Suprapubic skin (tissue), 3 donors: Measurements from ENCODE around the gene PLP2.

Source experiments
- POLR2AphosphoS5 ChIP-seq, 3 donors: sonication (generic); formaldehyde crosslinking; IDR thresholded peaks; one replicate each; pipeline ENCODE4 v1.6.1; 2017; ENCODE audit warnings: antibody characterized with exemption in 3 of 3
- TF ChIP-seq, protein P1 (sequence below), 2 donors: fragments of 200-600 bp in 1 of 2; fragments of 450-650 bp in 1 of 2; sonication (generic) in 1 of 2; IDR thresholded peaks; one replicate each; pipeline ENCODE4 v1.5.1; 2016 to 2019; ENCODE audit warnings: antibody characterized with exemption in 2 of 2, mild to moderate bottlenecking in 1 of 2, moderate library complexity in 1 of 2

GRCh38 chrX:49212861-49213260 is 41.2 kb downstream of the PLP2 start:
- TF ChIP-seq, protein P1, sequence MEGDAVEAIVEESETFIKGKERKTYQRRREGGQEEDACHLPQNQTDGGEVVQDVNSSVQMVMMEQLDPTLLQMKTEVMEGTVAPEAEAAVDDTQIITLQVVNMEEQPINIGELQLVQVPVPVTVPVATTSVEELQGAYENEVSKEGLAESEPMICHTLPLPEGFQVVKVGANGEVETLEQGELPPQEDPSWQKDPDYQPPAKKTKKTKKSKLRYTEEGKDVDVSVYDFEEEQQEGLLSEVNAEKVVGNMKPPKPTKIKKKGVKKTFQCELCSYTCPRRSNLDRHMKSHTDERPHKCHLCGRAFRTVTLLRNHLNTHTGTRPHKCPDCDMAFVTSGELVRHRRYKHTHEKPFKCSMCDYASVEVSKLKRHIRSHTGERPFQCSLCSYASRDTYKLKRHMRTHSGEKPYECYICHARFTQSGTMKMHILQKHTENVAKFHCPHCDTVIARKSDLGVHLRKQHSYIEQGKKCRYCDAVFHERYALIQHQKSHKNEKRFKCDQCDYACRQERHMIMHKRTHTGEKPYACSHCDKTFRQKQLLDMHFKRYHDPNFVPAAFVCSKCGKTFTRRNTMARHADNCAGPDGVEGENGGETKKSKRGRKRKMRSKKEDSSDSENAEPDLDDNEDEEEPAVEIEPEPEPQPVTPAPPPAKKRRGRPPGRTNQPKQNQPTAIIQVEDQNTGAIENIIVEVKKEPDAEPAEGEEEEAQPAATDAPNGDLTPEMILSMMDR (IDR thresholded peaks at IDR 0.05): no peak
- no peak for TF ChIP-seq POLR2AphosphoS5 (IDR thresholded peaks at IDR 0.05)
